AG09319 (cell line): ENCODE data around the gene PRKG1.

Experiments used
- DNase-seq: peaks from one replicate; pipeline ENCODE4 v3.0.0-alpha.2; 2010; ENCODE audit warnings: low read depth; ENCODE audit errors: extremely low read depth
- CTCF ChIP-seq: IDR thresholded peaks from 2 replicates; pipeline ENCODE4 v1.5.1; 2011; ENCODE audit warnings: low read depth, mild to moderate bottlenecking, inconsistent platforms, low read length, moderate library complexity

PRKG1 gene

GRCh38 chr10:51342381-51342780 is 268.1 kb downstream of the PRKG1 start:
- no peak for DNase-seq
- TF ChIP-seq CTCF: no peak

- TF ChIP-seq CTCF: no peak
- no peak for DNase-seq
These were observed 269.1 kb downstream of the PRKG1 start for GRCh38 chr10:51343391-51343790.

GRCh38 chr10:51344371-51344770 is 270.1 kb downstream of the PRKG1 start:
- no peak for TF ChIP-seq CTCF

GRCh38 chr10:51348622-51349021 is 274.3 kb downstream of the PRKG1 start:
- no peak for TF ChIP-seq CTCF

More at GRCh38 chr10:51344371-51344770, 270.1 kb downstream of the PRKG1 start:
- DNase-seq: no peak

GRCh38 chr10:51357170-51357569 is 282.9 kb downstream of the PRKG1 start:
- no peak for TF ChIP-seq CTCF
- no peak for DNase-seq

More at GRCh38 chr10:51348622-51349021, 274.3 kb downstream of the PRKG1 start:
- no peak for DNase-seq

GRCh38 chr10:51358227-51358626 is 283.9 kb downstream of the PRKG1 start:
- TF ChIP-seq CTCF: no peak
- DNase-seq: no peak

GRCh38 chr10:51363415-51363814 is 289.1 kb downstream of the PRKG1 start:
- no peak for TF ChIP-seq CTCF
- DNase-seq: no peak
